OCI-LY7 (cell line): ENCODE measurements around the gene COL4A3. TPM values are rescaled to one million over a fixed set of nuclear protein-coding genes. Genes with fewer than 3 reads are reported as not detected.

Experiments used
- BruUV-seq: library from RNA; stranded (reverse); fragments of 400-500 nt; replicated peaks from 2 replicates; lab custom pipeline; 2021; lab: Mats Ljungman, UMichigan
- CTCF ChIA-PET: fragments of 300-600 bp; sonication (Branson Sonifier 250); formaldehyde crosslinking; loops from one replicate; lab custom pipeline; 2022; ENCODE audit warnings: antibody characterized with exemption; ENCODE audit not compliant: unreplicated experiment; lab: Charles Lee
- POLR2A ChIA-PET: fragments of 300-600 bp; sonication (Branson Sonifier 250); formaldehyde crosslinking; loops from one replicate; lab custom pipeline; 2022; ENCODE audit warnings: antibody characterized with exemption; lab: Charles Lee
- DNase-seq: peaks from one replicate; pipeline ENCODE4 v3.0.0-alpha.2; 2015; ENCODE audit warnings: low spot score
- H2AFZ ChIP-seq: fragments of 200-600 bp; sonication (generic), shearing (Covaris generic); 2 replicates; pipeline ENCODE4 v1.6.1; 2014; ENCODE audit warnings: mild to moderate bottlenecking, antibody characterized with exemption, low read length, moderate library complexity
- H3K27ac ChIP-seq: fragments of 200-600 bp; sonication (generic); 2 replicates; pipeline ENCODE4 v1.5.1; 2014; ENCODE audit warnings: mixed run types, low read depth, mild to moderate bottlenecking, moderate library complexity, low read length, inconsistent platforms; ENCODE audit not compliant: poor library complexity, severe bottlenecking
- H3K36me3 ChIP-seq: fragments of 200-600 bp; sonication (generic); 2 replicates; pipeline ENCODE4 v1.6.1; 2014; ENCODE audit warnings: mild to moderate bottlenecking, antibody characterized with exemption, low read length, moderate library complexity, mixed read lengths; ENCODE audit not compliant: insufficient read depth
- H3K4me1 ChIP-seq: fragments of 200-600 bp; sonication (generic); 2 replicates; pipeline ENCODE4 v1.5.1; 2014; ENCODE audit warnings: mild to moderate bottlenecking, low read length; ENCODE audit not compliant: insufficient read depth, poor library complexity, severe bottlenecking
- H3K4me2 ChIP-seq: fragments of 200-600 bp; sonication (generic); 2 replicates; pipeline ENCODE4 v1.6.1; 2014; ENCODE audit warnings: mild to moderate bottlenecking, low read length
- H3K4me3 ChIP-seq: fragments of 200-600 bp; sonication (generic); 2 replicates; pipeline ENCODE4 v1.5.1; 2014; ENCODE audit warnings: mild to moderate bottlenecking, low read depth, low read length; ENCODE audit not compliant: poor library complexity, severe bottlenecking
- H3K79me2 ChIP-seq: fragments of 200-600 bp; sonication (generic); 2 replicates; pipeline ENCODE4 v1.6.1; 2016; ENCODE audit warnings: low read depth, mild to moderate bottlenecking, low read length, moderate library complexity, mixed read lengths; ENCODE audit not compliant: insufficient read depth
- H3K9me2 ChIP-seq: fragments of 200-600 bp; sonication (generic); 2 replicates; pipeline ENCODE4 v1.6.1; 2016; ENCODE audit warnings: mild to moderate bottlenecking, low read length, mixed read lengths; ENCODE audit not compliant: insufficient read depth
- H3K9me3 ChIP-seq: fragments of 200-600 bp; sonication (generic); 2 replicates; pipeline ENCODE4 v1.6.1; 2014; ENCODE audit warnings: mild to moderate bottlenecking, mixed run types, low read length, mixed read lengths
- H4K20me1 ChIP-seq: fragments of 200-600 bp; sonication (generic); 2 replicates; pipeline ENCODE4 v1.6.1; 2014; ENCODE audit warnings: mild to moderate bottlenecking, antibody characterized with exemption, low read length, moderate library complexity, mixed read lengths; ENCODE audit not compliant: insufficient read depth
- CTCF ChIP-seq: fragments of 200-600 bp; sonication (generic); conservative IDR thresholded peaks from 2 replicates; pipeline ENCODE4 v1.5.1; 2014; ENCODE audit warnings: mild to moderate bottlenecking, antibody characterized with exemption, low read length, moderate library complexity, mixed read lengths
- EZH2phosphoT487 ChIP-seq: fragments of 200-600 bp; sonication (generic); IDR thresholded peaks from 2 replicates; pipeline ENCODE4 v1.6.1; 2018; ENCODE audit warnings: low read depth, borderline replicate concordance, mild to moderate bottlenecking, mixed run types, antibody characterized with exemption, low read length, moderate library complexity, mixed read lengths
- intact Hi-C: fragments of 100-400 bp; cut with micrococcal nuclease; formaldehyde crosslinking; loops from one replicate; pipeline ENCODE4 v1.10.0; 2022; ENCODE audit not compliant: unreplicated experiment
- total RNA-seq, 2 experiments: library from RNA; depleted of rRNA in 1 of 2; stranded (reverse); fragments of >200 nt in 1 of 2; shearing (Covaris generic) in 1 of 2; gene quantifications; 2 replicates each; pipeline ENCODE4 v1.2.3, GENCODE V29; 2014 to 2022

The COL4A3 gene
- total RNA-seq, 2 experiments from 2014 or later = 0.06 to 10.9 TPM

- Histone ChIP-seq H3K4me2 (no peak overlapping the region), H3K4me1 (no peaks in the 10 kb centered on the region), H2AFZ (no peak overlapping the region), H3K36me3 (no peaks in the 10 kb centered on the region), H4K20me1 (no peaks in the 10 kb centered on the region), H3K9me3 (no peaks in the 10 kb centered on the region), H3K4me3 (no peak overlapping the region), H3K79me2 (no peaks in the 10 kb centered on the region), H3K27ac (no peak overlapping the region), H3K9me2 (no peaks in the 10 kb centered on the region)
- no peak for TF ChIP-seq EZH2phosphoT487
- TF ChIP-seq CTCF = no peak
- DNase-seq = no peak
- ChIA-PET POLR2A (no interaction called here), CTCF (no interaction called here)
- intact Hi-C loops = no loop called here
- no TSS peak for BruUV-seq
Measured at GRCh38 chr2:227204452-227204851, 40.0 kb downstream of the COL4A3 start.

GRCh38 chr2:227205701-227206100 is 41.3 kb downstream of the COL4A3 start:
- H3K4me1 ChIP-seq = no peaks in the 10 kb centered on the region
- no peak overlapping the region for H2AFZ ChIP-seq
- H3K9me2 ChIP-seq = no peaks in the 10 kb centered on the region
- no peak overlapping the region for H3K27ac ChIP-seq
- no peaks in the 10 kb centered on the region for H3K79me2 ChIP-seq
- no TSS peak for BruUV-seq
- ChIA-PET CTCF (no interaction called here), POLR2A (interaction anchor here (0.7 kb wide), 1 partner anchor 124 kb away, joined by 3 read pairs; no protein-coding TSS in a partner anchor)
- no peaks in the 10 kb centered on the region for H3K9me3 ChIP-seq
- H3K4me3 ChIP-seq = no peak overlapping the region
- DNase-seq = no peak
- no peaks in the 10 kb centered on the region for H3K36me3 ChIP-seq
- H4K20me1 ChIP-seq = no peaks in the 10 kb centered on the region
- intact Hi-C loops = no loop called here
- TF ChIP-seq EZH2phosphoT487 (no peak), CTCF (no peak)
- no peak overlapping the region for H3K4me2 ChIP-seq

- Histone ChIP-seq H3K79me2 (no peaks in the 10 kb centered on the region), H3K36me3 (no peaks in the 10 kb centered on the region), H2AFZ (no peak overlapping the region), H3K9me2 (no peaks in the 10 kb centered on the region), H3K4me1 (no peaks in the 10 kb centered on the region), H4K20me1 (no peaks in the 10 kb centered on the region), H3K27ac (no peak overlapping the region), H3K4me3 (no peak overlapping the region), H3K9me3 (no peaks in the 10 kb centered on the region), H3K4me2 (no peak overlapping the region)
- TF ChIP-seq EZH2phosphoT487 = no peak
- no peak for TF ChIP-seq CTCF
- no peak for DNase-seq
- CTCF ChIA-PET = no interaction called here
- POLR2A ChIA-PET = interaction anchor here (0.7 kb wide), 1 partner anchor 125 kb away, joined by 3 read pairs; no protein-coding TSS in a partner anchor
- intact Hi-C loops = no loop called here
- BruUV-seq = no TSS peak
Measured at GRCh38 chr2:227206406-227206805, 42.0 kb downstream of the COL4A3 start.
